Loucy (cell line): ENCODE measurements around the gene SPINK7.

ENCODE experiments used
- EZH2phosphoT487 ChIP-seq: fragments of 200-600 bp; IDR thresholded peaks from 2 replicates; pipeline ENCODE4 v1.6.1; 2018; ENCODE audit warnings: antibody characterized with exemption, mild to moderate bottlenecking, moderate library complexity, borderline replicate concordance
- TF ChIP-seq, protein P1 (sequence below): fragments of 200-600 bp; sonication (generic); conservative IDR thresholded peaks from 2 replicates; pipeline ENCODE4 v1.5.1; 2014; ENCODE audit warnings: mild to moderate bottlenecking, antibody characterized with exemption, low read length

DNA sequence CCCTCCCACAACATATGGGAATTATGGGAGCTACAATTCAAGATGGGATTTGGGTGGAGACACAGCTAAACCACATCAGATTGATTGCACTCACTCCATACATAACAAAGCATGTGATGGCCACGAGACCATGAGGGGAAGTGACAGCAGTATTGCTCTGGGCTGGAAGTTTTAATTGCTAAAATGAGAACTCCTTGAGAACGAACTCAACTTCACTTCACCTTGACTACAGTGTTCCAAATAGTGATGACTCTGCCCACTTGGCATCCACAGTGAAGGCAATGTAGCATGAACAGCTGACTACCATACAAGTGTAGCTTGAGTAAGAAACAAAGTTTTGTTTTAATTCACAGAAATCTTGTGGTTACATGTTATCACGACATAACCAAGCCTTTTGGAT lies 739 bp upstream of the SPINK7 start:
- TF ChIP-seq, protein P1, sequence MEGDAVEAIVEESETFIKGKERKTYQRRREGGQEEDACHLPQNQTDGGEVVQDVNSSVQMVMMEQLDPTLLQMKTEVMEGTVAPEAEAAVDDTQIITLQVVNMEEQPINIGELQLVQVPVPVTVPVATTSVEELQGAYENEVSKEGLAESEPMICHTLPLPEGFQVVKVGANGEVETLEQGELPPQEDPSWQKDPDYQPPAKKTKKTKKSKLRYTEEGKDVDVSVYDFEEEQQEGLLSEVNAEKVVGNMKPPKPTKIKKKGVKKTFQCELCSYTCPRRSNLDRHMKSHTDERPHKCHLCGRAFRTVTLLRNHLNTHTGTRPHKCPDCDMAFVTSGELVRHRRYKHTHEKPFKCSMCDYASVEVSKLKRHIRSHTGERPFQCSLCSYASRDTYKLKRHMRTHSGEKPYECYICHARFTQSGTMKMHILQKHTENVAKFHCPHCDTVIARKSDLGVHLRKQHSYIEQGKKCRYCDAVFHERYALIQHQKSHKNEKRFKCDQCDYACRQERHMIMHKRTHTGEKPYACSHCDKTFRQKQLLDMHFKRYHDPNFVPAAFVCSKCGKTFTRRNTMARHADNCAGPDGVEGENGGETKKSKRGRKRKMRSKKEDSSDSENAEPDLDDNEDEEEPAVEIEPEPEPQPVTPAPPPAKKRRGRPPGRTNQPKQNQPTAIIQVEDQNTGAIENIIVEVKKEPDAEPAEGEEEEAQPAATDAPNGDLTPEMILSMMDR = no peak
- TF ChIP-seq EZH2phosphoT487 = no peak
